Femur (tissue), 1 donor: ENCODE measurements around the gene CD44.

Experiments
- DNase-seq: peaks from one replicate; pipeline ENCODE4 v3.0.0-alpha.2; 2017

CD44 gene

GRCh38 chr11:35270342-35270741 is 131.4 kb downstream of the CD44 start:
- no peak for DNase-seq

GRCh38 chr11:35271031-35271430 is 132.1 kb downstream of the CD44 start:
- DNase-seq = no peak

- DNase-seq = no peak
These were observed 133.5 kb downstream of the CD44 start for GRCh38 chr11:35272391-35272902.

GRCh38 chr11:35274909-35275785 is 136.2 kb downstream of the CD44 start:
- DNase-seq = peak; percentile 29

- DNase-seq = no peak
These were observed 136.8 kb downstream of the CD44 start for GRCh38 chr11:35275786-35276170.

- no peak for DNase-seq
These were observed 137.6 kb downstream of the CD44 start for GRCh38 chr11:35276396-35277145.

GRCh38 chr11:35277827-35278226 is 138.9 kb downstream of the CD44 start:
- no peak for DNase-seq

GRCh38 chr11:35280727-35281126 is 141.8 kb downstream of the CD44 start:
- DNase-seq = peak; percentile 22

GRCh38 chr11:35281169-35281688 is 142.3 kb downstream of the CD44 start:
- DNase-seq = peak; percentile 44
